Activated CD8-positive, alpha-beta memory T cell treated with anti-CD3 and anti-CD28 coated beads for 24 hours (primary cell): ENCODE measurements around the gene RAB11FIP3.
A peak's percentile ranks its signal among the peaks of the same experiment; 100 is the strongest.

ENCODE experiments used
- DNase-seq: peaks from one replicate; pipeline ENCODE4 v3.0.0-alpha.2; 2020

The RAB11FIP3 gene

GRCh38 chr16:534856-535445, 109.5 kb downstream of the RAB11FIP3 start:
- DNase-seq, result no peak

GRCh38 chr16:535446-536405, 110.3 kb downstream of the RAB11FIP3 start:
- no peak for DNase-seq

GRCh38 chr16:536746-537145, 111.3 kb downstream of the RAB11FIP3 start:
- no peak for DNase-seq

- DNase-seq, result no peak
Measured at GRCh38 chr16:537415-538335, 112.2 kb downstream of the RAB11FIP3 start.

GRCh38 chr16:539901-540530, 114.6 kb downstream of the RAB11FIP3 start:
- DNase-seq, result no peak

- DNase-seq, result no peak
Measured at GRCh38 chr16:540645-541340, 115.3 kb downstream of the RAB11FIP3 start.

GRCh38 chr16:543301-544164, 118.1 kb downstream of the RAB11FIP3 start:
- DNase-seq, result no peak

- DNase-seq, result no peak
Measured at GRCh38 chr16:544517-544916, 119.1 kb downstream of the RAB11FIP3 start.

GRCh38 chr16:546909-547770, 121.7 kb downstream of the RAB11FIP3 start:
- peak; percentile 73 for DNase-seq

- DNase-seq, result no peak
Measured at GRCh38 chr16:548586-548985, 123.1 kb downstream of the RAB11FIP3 start.

GRCh38 chr16:549544-550263, 124.3 kb downstream of the RAB11FIP3 start:
- DNase-seq, result no peak

- no peak for DNase-seq
Measured at GRCh38 chr16:551210-551609, 125.8 kb downstream of the RAB11FIP3 start.

- no peak for DNase-seq
Measured at GRCh38 chr16:552171-552570, 126.7 kb downstream of the RAB11FIP3 start.

- no peak for DNase-seq
Measured at GRCh38 chr16:553601-554296, 128.3 kb downstream of the RAB11FIP3 start.

GRCh38 chr16:554297-554621, 128.8 kb downstream of the RAB11FIP3 start:
- no peak for DNase-seq

GRCh38 chr16:554640-555365, 129.4 kb downstream of the RAB11FIP3 start:
- no peak for DNase-seq

GRCh38 chr16:555528-556473, 130.4 kb downstream of the RAB11FIP3 start:
- DNase-seq, result no peak
